Omental fat pad (tissue), 4 donors: ENCODE results near the gene EPHA8. TPM values are rescaled to one million over a fixed set of nuclear protein-coding genes. Genes with fewer than 3 reads are reported as not detected.

Source experiments
- ATAC-seq: fragments of 150-250 bp; one replicate; pipeline ENCODE4 v1.9.1; 2016; ENCODE audit warnings: mild to moderate bottlenecking, moderate library complexity; ENCODE audit not compliant: low FRiP score
- DNase-seq: peaks from one replicate; pipeline ENCODE4 v3.0.0-alpha.2; 2019; ENCODE audit warnings: low spot score
- total RNA-seq, 4 donors: library from RNA; depleted of rRNA; stranded (reverse); fragments of >200 nt; gene quantifications; one replicate each; pipeline ENCODE4 v1.1.0, GENCODE V29; 2016
- TF ChIP-seq, protein P1 (sequence below), 3 donors: fragments of 450-650 bp; IDR thresholded peaks; one replicate each; pipeline ENCODE4 v1.5.1; 2016 to 2017; ENCODE audit warnings: antibody characterized with exemption in 3 of 3, mild to moderate bottlenecking in 3 of 3, moderate library complexity in 2 of 3

Gene EPHA8
- total RNA-seq, 4 donors from 2014 or later, result not detected

DNA sequence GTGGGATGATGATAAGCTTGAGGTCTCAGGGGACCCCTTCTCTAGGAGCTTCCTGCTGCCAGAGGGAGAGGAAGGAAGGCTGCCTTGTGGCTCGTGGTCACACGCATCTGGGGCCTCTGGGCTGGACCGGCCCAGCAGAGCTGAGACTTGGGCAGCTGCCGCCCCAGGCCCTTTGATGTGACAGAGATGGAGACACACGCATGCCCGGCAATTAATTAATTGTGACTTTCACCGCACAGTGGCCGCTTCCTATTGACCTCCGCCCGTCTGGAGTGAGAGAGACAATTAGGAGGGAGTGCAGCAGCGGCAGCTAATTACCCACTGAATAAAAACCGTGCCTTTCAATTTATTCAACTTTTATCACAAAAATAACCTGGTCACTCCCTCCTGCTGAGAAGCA is 56.5 kb downstream of the EPHA8 start:
- no peak for ATAC-seq
- TF ChIP-seq, protein P1, sequence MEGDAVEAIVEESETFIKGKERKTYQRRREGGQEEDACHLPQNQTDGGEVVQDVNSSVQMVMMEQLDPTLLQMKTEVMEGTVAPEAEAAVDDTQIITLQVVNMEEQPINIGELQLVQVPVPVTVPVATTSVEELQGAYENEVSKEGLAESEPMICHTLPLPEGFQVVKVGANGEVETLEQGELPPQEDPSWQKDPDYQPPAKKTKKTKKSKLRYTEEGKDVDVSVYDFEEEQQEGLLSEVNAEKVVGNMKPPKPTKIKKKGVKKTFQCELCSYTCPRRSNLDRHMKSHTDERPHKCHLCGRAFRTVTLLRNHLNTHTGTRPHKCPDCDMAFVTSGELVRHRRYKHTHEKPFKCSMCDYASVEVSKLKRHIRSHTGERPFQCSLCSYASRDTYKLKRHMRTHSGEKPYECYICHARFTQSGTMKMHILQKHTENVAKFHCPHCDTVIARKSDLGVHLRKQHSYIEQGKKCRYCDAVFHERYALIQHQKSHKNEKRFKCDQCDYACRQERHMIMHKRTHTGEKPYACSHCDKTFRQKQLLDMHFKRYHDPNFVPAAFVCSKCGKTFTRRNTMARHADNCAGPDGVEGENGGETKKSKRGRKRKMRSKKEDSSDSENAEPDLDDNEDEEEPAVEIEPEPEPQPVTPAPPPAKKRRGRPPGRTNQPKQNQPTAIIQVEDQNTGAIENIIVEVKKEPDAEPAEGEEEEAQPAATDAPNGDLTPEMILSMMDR (IDR thresholded peaks at IDR 0.05), result no peak

DNA sequence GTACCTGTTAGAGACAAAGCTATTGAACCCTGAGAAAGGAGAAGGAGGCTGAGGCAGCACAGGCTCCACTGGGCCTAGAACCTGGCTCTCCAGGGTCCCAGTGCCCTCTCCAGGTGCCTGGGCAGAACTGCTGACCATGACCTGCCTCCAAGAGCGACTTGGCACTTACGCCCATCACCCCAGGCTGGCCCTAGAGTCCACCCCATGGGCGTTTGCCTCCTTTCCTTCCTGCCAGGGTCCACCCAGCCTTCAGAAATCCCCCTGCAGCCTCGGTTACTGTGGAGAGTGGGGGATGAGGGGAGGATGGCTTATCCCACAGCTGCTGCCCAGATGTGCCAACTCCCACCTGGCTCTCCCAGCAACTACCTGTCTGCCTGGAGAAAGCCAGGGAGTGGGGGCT is 58.5 kb downstream of the EPHA8 start:
- DNase-seq (no peak), ATAC-seq (no peak)
- TF ChIP-seq, protein P1 (IDR thresholded peaks at IDR 0.05), result no peak

More for the DNA sequence above, 56.5 kb downstream of the EPHA8 start:
- no peak for DNase-seq

GRCh38 chr1:22625262-22625925 is 62.1 kb downstream of the EPHA8 start:
- DNase-seq (no peak), ATAC-seq (no peak)
- TF ChIP-seq, protein P1 (IDR thresholded peaks at IDR 0.05), result no peak

GRCh38 chr1:22626237-22627157 is 63.2 kb downstream of the EPHA8 start:
- TF ChIP-seq, protein P1 (IDR thresholded peaks at IDR 0.05), result no peak
- ATAC-seq (no peak), DNase-seq (no peak)

GRCh38 chr1:22627331-22627730 is 64.0 kb downstream of the EPHA8 start:
- TF ChIP-seq, protein P1 (IDR thresholded peaks at IDR 0.05), result no peak
- DNase-seq (no peak), ATAC-seq (no peak)

GRCh38 chr1:22628698-22629444 is 65.6 kb downstream of the EPHA8 start:
- no peak for ATAC-seq
- no peak for DNase-seq
- TF ChIP-seq, protein P1 (IDR thresholded peaks at IDR 0.05), result no peak
